Midbrain (tissue), 1 donor: Measurements from ENCODE around the gene SFXN4.
"Not testable (repeated sequence)": the region's sequence is repeated elsewhere in the genome, so short reads cannot be mapped to it uniquely, and the experiment has no call there.

Source experiments
- DNase-seq: peaks from one replicate; lab custom pipeline; 2025; lab: John Stamatoyannopoulos, UW

Gene SFXN4

DNA sequence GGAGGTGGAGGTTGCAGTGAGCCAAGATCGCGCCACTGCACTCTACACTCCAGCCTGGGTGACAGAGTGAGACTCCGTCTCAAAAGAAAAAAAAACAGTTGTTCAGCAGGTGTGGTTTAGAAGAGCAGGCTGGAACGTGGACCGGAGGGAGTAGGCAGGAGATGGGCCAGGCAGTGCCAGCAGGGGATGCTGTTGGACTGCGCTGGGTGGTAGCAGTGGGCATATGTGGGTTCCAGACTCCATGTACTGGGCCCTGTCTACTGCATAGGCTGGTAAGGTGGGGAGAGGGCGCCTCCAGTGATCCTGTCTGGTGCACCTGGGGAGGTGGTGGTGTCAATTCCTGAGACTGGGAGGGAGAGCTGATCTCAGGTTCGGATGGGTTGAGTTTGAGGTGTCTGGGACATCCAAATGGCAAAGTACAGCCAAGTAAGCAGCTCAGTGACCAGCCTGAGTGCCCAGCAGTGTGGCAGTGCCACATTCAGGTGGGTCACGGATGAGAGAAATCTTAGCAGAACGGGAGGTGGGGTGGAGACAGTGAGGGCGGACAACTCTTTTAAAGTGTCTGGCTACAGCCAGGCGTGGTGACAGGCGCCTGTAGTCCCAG lies 25.9 kb downstream of the SFXN4 start:
- DNase-seq = no peak

DNA sequence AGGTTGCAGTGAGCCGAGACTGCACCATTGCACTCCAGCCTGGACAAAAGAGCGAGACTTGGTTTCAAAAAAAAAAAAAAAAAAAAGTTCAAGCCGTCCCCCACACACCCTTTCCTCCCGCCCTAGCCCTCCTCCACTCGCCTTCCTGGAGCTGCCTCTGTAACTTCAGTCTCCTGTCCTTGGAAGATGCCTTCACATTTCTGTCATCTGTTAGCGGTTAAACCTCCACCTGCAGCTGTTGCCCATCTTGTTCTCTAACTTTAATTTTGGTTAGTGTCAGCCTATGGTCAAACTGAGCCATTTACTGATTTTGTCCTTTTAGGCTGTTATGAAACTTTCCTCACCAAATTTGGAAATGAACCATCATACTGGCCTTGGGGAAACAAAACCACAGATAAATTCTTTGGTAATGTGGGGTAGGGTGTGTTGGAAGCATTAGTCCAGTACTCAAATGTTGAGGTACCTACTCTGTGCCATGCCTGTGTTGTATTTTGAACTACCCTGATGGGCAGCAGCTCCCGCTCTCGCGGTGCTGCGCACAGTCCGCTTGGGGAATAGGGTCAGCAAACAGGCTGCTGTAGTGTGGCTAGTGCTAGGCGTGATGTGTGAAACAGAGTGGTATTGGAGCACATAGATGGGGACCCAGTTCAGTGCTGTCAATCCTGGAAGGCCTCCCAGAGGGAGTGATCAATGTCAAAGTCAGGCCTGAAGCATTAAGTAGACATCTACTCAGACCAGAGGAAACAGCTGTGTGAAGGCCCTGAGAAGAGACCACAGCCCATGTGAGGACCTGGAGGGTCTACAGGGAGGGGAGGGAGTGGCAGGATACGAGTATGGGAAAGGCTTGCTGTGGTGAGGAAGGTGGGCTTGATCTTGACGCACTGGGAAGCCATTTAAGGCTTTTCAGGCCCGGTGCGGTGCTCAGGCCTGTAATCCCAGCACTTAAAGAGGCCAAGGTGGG lies 26.9 kb downstream of the SFXN4 start:
- DNase-seq = no peak

GRCh38 chr10:119137878-119138277 lies 27.6 kb downstream of the SFXN4 start:
- DNase-seq = not testable (repeated sequence)

DNA sequence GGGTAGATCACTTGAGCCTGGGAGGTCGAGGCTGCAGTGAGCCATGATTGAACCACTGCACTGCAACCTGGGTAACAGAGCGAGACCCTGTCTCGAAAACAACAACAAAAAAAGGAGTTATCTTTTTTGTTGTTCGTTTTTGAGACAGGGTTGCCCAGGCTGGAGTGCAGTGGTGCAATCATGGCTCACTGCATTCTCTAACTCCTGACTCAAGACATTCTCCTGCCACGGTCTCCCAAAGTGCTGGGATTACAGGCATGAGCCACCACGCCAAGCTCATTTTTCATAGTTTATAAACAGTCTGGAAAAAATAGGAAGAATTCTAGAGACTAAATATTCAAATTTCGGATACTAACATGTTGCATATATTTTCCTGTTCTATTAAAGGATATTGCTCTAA lies 29.4 kb downstream of the SFXN4 start:
- no peak for DNase-seq

- no peak for DNase-seq
These were observed 30.0 kb downstream of the SFXN4 start for GRCh38 chr10:119135513-119135881.

GRCh38 chr10:119133949-119134348 lies 31.6 kb downstream of the SFXN4 start:
- no peak for DNase-seq

GRCh38 chr10:119132521-119133345 lies 32.8 kb downstream of the SFXN4 start:
- peak; percentile 44 for DNase-seq

DNA sequence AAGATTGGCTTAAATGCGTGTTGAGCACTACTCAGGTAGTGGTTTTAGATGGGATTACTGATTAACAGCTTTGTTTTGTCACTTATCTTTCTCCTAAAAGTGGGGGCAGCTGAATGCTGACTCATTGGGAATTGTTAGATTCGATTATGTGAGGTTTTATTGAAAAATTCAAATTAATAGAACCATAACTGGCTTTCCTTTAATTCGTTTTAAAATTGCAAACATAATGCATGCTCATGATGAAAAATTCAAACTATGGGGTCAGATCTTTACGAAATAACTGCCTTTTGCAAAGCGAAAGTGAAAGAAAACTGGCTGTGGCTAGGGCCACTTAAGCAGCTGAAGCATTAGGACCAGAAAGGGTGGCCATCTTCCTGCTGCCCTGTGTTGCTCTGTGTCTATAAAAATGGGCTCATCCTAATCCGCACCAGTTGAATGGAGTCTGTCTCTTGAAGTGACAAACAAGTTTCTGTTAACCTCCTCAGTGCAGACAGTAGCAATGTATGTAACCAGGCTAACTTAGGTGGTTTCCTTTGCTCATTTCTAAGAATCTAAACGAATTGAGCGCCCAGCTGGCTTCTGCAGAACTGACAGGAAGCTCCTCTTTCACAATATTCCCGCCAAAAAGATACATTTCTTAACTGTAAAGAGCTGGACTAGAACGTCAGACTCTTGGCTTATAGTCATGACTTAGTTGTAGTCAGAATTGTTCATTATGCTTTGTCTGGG lies 33.8 kb downstream of the SFXN4 start:
- DNase-seq = peak; percentile 51

DNA sequence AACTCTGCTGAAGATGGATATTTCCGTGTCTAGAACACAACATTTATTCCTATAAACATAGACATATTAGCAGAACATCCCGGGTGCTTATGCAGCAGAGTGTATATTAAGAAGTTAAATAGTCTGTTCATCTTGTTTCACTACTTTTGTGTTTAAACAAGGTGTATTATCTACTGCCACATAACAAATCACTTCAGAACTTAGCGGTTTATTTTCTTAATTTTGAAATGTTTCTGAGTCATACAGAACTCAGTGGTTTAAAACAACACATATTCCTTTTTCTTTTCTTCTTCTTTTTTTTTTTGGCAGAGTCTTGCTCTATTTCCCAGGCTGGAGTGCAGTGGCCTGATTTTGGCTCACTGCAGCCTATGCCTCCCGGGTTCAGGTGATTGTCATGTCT lies 35.8 kb downstream of the SFXN4 start:
- no peak for DNase-seq

DNA sequence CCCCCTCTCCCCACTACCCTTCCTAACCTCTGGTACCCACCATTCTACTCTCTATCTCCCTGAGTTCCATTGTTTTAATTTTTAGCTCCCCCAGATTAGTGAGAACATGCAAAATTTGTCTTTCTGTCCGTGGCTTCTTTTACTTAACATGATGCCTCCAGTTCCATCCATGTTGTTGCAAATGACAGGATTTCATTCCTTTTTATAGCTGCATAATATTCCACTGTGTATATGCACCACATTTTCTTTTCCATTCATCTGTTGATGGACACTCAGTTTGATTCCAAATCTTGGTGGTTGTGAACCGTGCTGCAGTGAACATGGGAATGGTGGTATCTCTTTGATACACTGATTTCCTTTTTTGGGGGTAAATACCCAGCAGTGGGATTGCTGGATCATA lies 39.6 kb downstream of the SFXN4 start:
- DNase-seq = no peak

GRCh38 chr10:119120875-119121274 lies 44.6 kb downstream of the SFXN4 start:
- no peak for DNase-seq

DNA sequence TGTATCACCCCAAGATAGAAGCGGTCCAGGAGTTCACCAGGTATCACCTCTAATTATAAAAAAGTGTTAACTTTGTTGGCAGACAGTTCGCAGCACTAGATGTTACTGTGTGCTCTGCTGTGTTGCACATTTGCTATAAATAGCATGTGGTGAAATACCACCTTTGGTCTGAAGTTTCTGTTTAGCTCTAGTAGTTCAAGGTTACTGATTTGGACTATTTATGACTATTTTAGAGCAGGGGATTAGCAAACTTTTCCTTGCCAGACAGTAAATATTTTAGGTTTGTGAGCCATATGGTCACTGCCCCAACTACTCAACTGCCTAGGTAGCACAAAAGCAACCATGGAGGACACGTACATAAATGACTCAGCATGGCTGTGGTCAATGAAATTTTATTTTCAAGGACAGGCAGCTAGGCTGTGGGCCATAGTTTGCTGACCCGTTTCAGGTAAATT lies 45.1 kb downstream of the SFXN4 start:
- DNase-seq = no peak

GRCh38 chr10:119119400-119119799 lies 46.1 kb downstream of the SFXN4 start:
- DNase-seq = no peak

DNA sequence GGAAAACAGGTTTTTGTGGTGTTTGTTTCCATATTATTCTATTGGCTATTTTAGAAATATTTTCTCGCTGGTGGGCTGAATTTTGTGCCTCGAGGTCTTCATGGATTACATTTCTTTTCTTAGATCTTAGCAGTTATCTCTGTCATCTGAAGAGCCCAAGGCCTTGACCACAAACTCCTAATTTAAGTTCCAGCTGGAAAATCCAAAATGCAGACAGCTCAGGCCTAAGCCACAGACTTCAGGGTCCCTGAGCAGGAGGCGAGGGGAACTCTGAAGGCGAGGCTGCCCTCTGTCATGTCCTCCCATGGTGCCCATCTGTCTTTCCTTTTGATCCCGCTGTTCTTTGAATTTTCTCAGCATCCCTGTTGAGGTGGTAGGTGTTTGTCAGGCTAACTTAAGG lies 47.3 kb downstream of the SFXN4 start:
- no peak for DNase-seq

DNA sequence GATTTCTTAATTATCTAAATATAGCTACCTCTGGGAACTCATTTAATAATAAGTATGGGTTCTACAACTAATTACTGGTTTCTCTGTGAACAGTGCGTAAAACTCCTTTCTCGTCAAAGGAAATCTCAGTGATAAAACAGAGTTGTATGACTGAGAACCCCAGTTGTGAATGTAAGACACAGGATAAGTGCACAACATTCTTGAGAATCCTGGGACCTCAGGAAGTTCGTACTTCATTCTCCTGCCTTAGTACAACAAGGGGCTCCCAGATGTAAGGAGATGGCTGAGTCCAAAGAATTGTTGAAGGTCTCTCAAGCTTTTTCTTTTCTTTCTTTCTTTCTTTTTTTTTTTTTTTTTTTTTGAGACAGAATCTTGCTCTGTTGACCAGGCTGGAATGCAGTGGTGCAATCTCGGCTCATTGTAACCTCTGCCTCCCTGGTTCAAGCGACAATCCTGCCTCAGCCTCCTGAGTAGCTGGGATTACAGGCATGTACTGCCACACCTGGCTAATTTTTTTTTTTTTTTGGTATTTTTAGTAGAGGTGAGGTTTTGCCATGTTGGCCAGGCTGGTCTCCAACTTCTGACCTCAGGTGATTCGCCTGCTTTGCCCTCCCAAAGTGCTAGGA lies 49.1 kb downstream of the SFXN4 start:
- no peak for DNase-seq

DNA sequence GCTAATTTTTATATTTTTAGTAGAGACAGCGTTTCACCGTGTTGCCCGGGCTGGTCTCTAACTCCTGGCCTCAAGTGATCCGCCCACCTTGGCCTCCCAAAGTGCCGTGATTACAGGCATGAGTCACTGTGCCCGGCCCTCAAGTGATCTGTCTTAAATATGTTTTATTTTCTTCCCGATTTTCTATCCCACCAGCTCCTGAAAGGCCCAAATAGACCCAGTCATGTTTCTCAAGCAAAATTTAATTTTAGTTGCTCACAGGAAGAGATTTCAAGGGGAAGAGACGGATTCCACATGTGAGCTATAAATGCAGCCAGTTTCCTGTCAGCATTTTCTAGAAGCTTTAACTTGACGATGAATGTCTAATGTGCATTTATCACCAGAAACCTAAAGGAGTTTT lies 49.6 kb downstream of the SFXN4 start:
- no peak for DNase-seq

DNA sequence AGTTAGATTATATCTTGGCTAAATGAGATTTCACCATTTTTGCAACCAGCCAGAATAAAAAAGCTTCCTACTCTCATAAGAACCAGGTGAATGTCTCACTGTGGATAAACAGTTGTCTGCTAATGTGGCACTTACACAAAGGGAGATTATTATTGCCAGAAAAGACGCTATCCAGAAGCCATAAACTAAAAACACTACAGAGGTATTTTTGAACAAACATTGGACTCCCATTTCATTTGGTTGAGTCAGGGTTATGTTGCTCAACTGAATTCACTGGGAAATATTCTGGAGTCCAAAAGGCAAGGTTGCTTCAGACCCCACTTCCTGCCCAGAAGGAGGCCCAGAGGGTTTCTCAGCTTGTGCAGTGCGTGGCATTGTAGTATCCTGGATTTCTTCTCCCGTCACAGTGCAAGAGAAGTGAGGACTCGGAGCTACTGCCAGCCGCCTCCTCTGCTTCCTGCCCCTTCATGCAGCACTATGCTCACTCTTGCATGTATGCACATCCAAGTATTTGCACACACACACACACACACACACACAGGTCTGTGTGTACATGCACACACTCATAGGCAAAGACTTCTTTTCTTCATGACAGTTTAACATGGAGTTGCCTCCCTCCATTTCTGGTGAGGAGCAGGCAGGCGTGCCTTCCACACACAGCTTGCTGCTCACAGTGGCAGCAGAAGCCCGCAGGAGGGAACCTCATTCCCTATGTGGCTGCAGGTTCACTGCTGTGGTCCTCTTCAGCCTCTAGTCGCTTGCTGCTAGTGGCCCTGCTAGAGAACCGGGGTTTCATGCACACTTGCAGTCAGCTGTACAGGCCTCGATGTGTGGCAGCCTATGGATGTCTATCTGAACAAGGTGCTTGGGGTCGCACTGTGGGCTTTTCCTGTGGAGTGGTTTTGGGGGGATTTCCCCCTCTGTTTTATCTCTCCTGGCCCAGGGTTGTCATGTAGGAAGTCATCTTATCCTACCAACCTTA lies 51.5 kb downstream of the SFXN4 start:
- no peak for DNase-seq

- DNase-seq = no peak
These were observed 53.5 kb downstream of the SFXN4 start for GRCh38 chr10:119112056-119112455.

DNA sequence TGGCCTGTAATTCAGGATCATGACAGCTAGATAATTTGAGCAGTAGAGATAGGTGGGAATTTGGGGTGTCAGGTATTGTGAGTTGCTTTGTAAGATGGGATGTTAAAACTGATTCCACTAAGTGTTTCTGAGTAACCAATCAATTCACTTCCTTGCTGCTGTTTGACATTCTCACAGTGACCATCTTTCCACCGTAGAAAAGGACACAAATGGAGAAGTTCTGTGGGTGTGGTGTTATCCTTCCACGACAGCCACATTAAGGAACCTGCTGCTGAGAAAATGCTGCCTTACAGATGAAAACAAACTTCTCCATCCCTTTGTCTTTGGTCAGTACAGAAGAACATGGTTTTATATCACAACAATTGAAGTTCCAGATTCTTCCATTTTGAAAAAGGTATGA lies 57.7 kb downstream of the SFXN4 start:
- DNase-seq = not testable (repeated sequence)

- DNase-seq = not testable (repeated sequence)
These were observed 58.4 kb downstream of the SFXN4 start for GRCh38 chr10:119107106-119107505.
